ENCODE measurements around the gene TMEM178B. TPM values are rescaled to one million over a fixed set of nuclear protein-coding genes. Genes with fewer than 3 reads are reported as not detected.

TMEM178B gene
- total and polyA plus RNA-seq, 2 experiments from 2014 or later, result 0.24 to 0.30 TPM

- TF ChIP-seq CTCF (IDR thresholded peaks at IDR 0.05; ENCODE audit: poor library complexity) (no peak), EZH2phosphoT487 (IDR thresholded peaks at IDR 0.05; ENCODE audit: low read depth, severe bottlenecking, unreplicated experiment) (no peak)
- H3K27me3 ChIP-seq, result no peaks in the 10 kb centered on the region
- no peaks in the 10 kb centered on the region for H3K9me2 ChIP-seq (replicated peaks; ENCODE audit: insufficient read depth)
- H3K36me3 ChIP-seq (replicated peaks; ENCODE audit: insufficient read depth, low read depth), result no peaks in the 10 kb centered on the region
- no peaks in the 10 kb centered on the region for H4K20me1 ChIP-seq (ENCODE audit: insufficient read depth, poor library complexity, severe bottlenecking)
- DNase-seq (ENCODE audit: low spot score), result no peak
- no peak overlapping the region for H3K27ac ChIP-seq
- H3K4me3 ChIP-seq, result no peak overlapping the region
- no peaks in the 10 kb centered on the region for H3K79me2 ChIP-seq
- H3K4me2 ChIP-seq, result no peak overlapping the region
- H3K9me3 ChIP-seq (ENCODE audit: low read depth), result no peaks in the 10 kb centered on the region
- H2AFZ ChIP-seq, result no peak overlapping the region
- no peaks in the 10 kb centered on the region for H3K4me1 ChIP-seq (ENCODE audit: insufficient read depth)
- 86% methylated on average over 8 of the region's 8 CpGs for WGBS (ENCODE audit: low lambda C conversion rate, missing lambda C conversion rate)
Observed at GRCh38 chr7:141225916-141226618, 152.2 kb downstream of the TMEM178B start.

GRCh38 chr7:141227454-141227853 is 153.6 kb downstream of the TMEM178B start:
- no peaks in the 10 kb centered on the region for H3K36me3 ChIP-seq (replicated peaks; ENCODE audit: insufficient read depth, low read depth)
- no peaks in the 10 kb centered on the region for H3K79me2 ChIP-seq
- no peaks in the 10 kb centered on the region for H3K27me3 ChIP-seq
- whole genome bisulfite sequencing (ENCODE audit: low lambda C conversion rate, missing lambda C conversion rate), result 82% methylated on average over 4 of the region's 4 CpGs
- H3K4me1 ChIP-seq (ENCODE audit: insufficient read depth), result no peaks in the 10 kb centered on the region
- no peak overlapping the region for H3K27ac ChIP-seq
- H3K9me3 ChIP-seq (ENCODE audit: low read depth), result no peaks in the 10 kb centered on the region
- H3K4me3 ChIP-seq, result no peak overlapping the region
- no peaks in the 10 kb centered on the region for H3K9me2 ChIP-seq (replicated peaks; ENCODE audit: insufficient read depth)
- H3K4me2 ChIP-seq, result no peak overlapping the region
- no peak for DNase-seq (ENCODE audit: low spot score)
- H2AFZ ChIP-seq, result no peak overlapping the region
- no peaks in the 10 kb centered on the region for H4K20me1 ChIP-seq (ENCODE audit: insufficient read depth, poor library complexity, severe bottlenecking)
- no peak for TF ChIP-seq CTCF (IDR thresholded peaks at IDR 0.05; ENCODE audit: poor library complexity)
- no peak for TF ChIP-seq EZH2 (IDR thresholded peaks at IDR 0.05; ENCODE audit: borderline replicate concordance)
- no peak for TF ChIP-seq EZH2phosphoT487 (IDR thresholded peaks at IDR 0.05; ENCODE audit: low read depth, severe bottlenecking, unreplicated experiment)

GRCh38 chr7:141228482-141228881 is 154.6 kb downstream of the TMEM178B start:
- Histone ChIP-seq H3K4me3 (no peak overlapping the region), H3K9me2 (replicated peaks; ENCODE audit: insufficient read depth) (no peaks in the 10 kb centered on the region), H3K79me2 (no peaks in the 10 kb centered on the region), H2AFZ (no peak overlapping the region), H3K36me3 (replicated peaks; ENCODE audit: insufficient read depth, low read depth) (no peaks in the 10 kb centered on the region), H3K4me1 (ENCODE audit: insufficient read depth) (no peaks in the 10 kb centered on the region), H3K27ac (no peak overlapping the region), H3K27me3 (no peaks in the 10 kb centered on the region), H4K20me1 (ENCODE audit: insufficient read depth, poor library complexity, severe bottlenecking) (no peaks in the 10 kb centered on the region), H3K4me2 (no peak overlapping the region), H3K9me3 (ENCODE audit: low read depth) (no peaks in the 10 kb centered on the region)
- TF ChIP-seq EZH2phosphoT487 (IDR thresholded peaks at IDR 0.05; ENCODE audit: low read depth, severe bottlenecking, unreplicated experiment) (no peak), EZH2 (IDR thresholded peaks at IDR 0.05; ENCODE audit: borderline replicate concordance) (no peak), CTCF (IDR thresholded peaks at IDR 0.05; ENCODE audit: poor library complexity) (no peak)
- DNase-seq (ENCODE audit: low spot score), result no peak
- WGBS (ENCODE audit: low lambda C conversion rate, missing lambda C conversion rate), result 88% methylated on average over 5 of the region's 5 CpGs
